Endodermal cell (in vitro differentiated cells): ENCODE measurements around the gene TMEM254. TPM values are rescaled to one million over a fixed set of nuclear protein-coding genes. Genes with fewer than 3 reads are reported as not detected.
"Not testable (repeated sequence)": the region's sequence is repeated elsewhere in the genome, so short reads cannot be mapped to it uniquely, and the experiment has no call there.

Experiments used
- DNase-seq: peaks from one replicate; pipeline ENCODE4 v3.0.0-alpha.2; 2017
- H3K27ac ChIP-seq: 2 replicates; pipeline ENCODE4 v1.5.1; 2013; ENCODE audit warnings: mild to moderate bottlenecking, low read depth, low read length, moderate library complexity
- H3K27me3 ChIP-seq: 2 replicates; pipeline ENCODE4 v1.6.1; 2013; ENCODE audit warnings: mild to moderate bottlenecking, low read length, moderate library complexity; ENCODE audit not compliant: insufficient read depth, control insufficient read depth, poor library complexity, severe bottlenecking
- H3K36me3 ChIP-seq: 2 replicates; pipeline ENCODE4 v1.7.0; 2013; ENCODE audit warnings: mild to moderate bottlenecking, low read length, moderate library complexity; ENCODE audit not compliant: control insufficient read depth, insufficient read depth
- H3K4me1 ChIP-seq: one replicate; pipeline ENCODE4 v1.7.0; 2013; ENCODE audit warnings: low read length; ENCODE audit not compliant: control insufficient read depth, insufficient read depth
- H3K4me3 ChIP-seq: 2 replicates; pipeline ENCODE4 v1.5.1; 2013; ENCODE audit warnings: mild to moderate bottlenecking, low read length, moderate library complexity
- H3K9ac ChIP-seq: 2 replicates; pipeline ENCODE4 v1.6.1; 2013; ENCODE audit warnings: mild to moderate bottlenecking, low read length, moderate library complexity; ENCODE audit not compliant: poor library complexity, severe bottlenecking; ENCODE audit errors: extremely low read depth
- H3K9me3 ChIP-seq: 2 replicates; pipeline ENCODE4 v1.6.1; 2013; ENCODE audit warnings: mild to moderate bottlenecking, low read length, moderate library complexity; ENCODE audit not compliant: control insufficient read depth
- H3K27ac Mint-ChIP-seq: 2 replicates; pipeline ENCODE4 v1.8.0; 2020; ENCODE audit warnings: mixed read lengths
- H3K27me3 Mint-ChIP-seq: 2 replicates; pipeline ENCODE4 v1.8.0; 2021; ENCODE audit warnings: mild to moderate bottlenecking, mixed read lengths; ENCODE audit not compliant: insufficient read depth
- H3K36me3 Mint-ChIP-seq: 2 replicates; pipeline ENCODE4 v1.8.0; 2020; ENCODE audit warnings: low read depth, mixed read lengths
- H3K4me1 Mint-ChIP-seq: 2 replicates; pipeline ENCODE4 v1.8.0; 2020; ENCODE audit warnings: mixed read lengths
- H3K4me3 Mint-ChIP-seq: 2 replicates; pipeline ENCODE4 v1.8.0; 2020; ENCODE audit warnings: mild to moderate bottlenecking, moderate library complexity, mixed read lengths
- H3K9me3 Mint-ChIP-seq: 2 replicates; pipeline ENCODE4 v1.8.0; 2020; ENCODE audit warnings: mild to moderate bottlenecking, mixed read lengths
- WGBS, 2 experiments: methylation state at CpG; one replicate each; pipeline versions ENCODE4 v1.1.5 to v1.1.7; 2013; ENCODE audit warnings: missing lambda C conversion rate in 2 of 2, mixed read lengths in 1 of 2; ENCODE audit not compliant: insufficient coverage in 1 of 2, insufficient read length in 1 of 2; 5-methylcytosine and 5-hydroxymethylcytosine counted together
- total RNA-seq, 2 donors: library from RNA; stranded (reverse); fragmentation: NEBNext Ultra II Directional in 1 of 2; extraction: Animal tissue kit (Norgen Biotek cat#: 25700) in 1 of 2; gene quantifications; 2 replicates in 1 of 2; 3 replicates in 1 of 2; pipeline ENCODE4 v1.2.1, GENCODE V29; 2021
- TF ChIP-seq, protein P1 (sequence below): fragments of 200-600 bp; sonication (generic); conservative IDR thresholded peaks from 2 replicates; pipeline ENCODE4 v1.5.0; 2021; ENCODE audit warnings: antibody characterized with exemption, mild to moderate bottlenecking

Gene TMEM254
- total RNA-seq, 2 donors from 2014 or later = 31.5 to 31.9 TPM

GRCh38 chr10:80041162-80041561 lies 37.3 kb upstream of the TMEM254 start:
- Mint-ChIP-seq H3K36me3 (no peaks in the 10 kb centered on the region), H3K4me1 (peaks cover 3% of the 10 kb centered on the region), H3K9me3 (no peaks in the 10 kb centered on the region), H3K27me3 (no peaks in the 10 kb centered on the region), H3K27ac (no peak overlapping the region), H3K4me3 (no peak overlapping the region)
- no peaks in the 10 kb centered on the region for H3K4me1 ChIP-seq
- peak; percentile 2 for DNase-seq
- H3K27ac ChIP-seq = no peak overlapping the region
- TF ChIP-seq, protein P1, sequence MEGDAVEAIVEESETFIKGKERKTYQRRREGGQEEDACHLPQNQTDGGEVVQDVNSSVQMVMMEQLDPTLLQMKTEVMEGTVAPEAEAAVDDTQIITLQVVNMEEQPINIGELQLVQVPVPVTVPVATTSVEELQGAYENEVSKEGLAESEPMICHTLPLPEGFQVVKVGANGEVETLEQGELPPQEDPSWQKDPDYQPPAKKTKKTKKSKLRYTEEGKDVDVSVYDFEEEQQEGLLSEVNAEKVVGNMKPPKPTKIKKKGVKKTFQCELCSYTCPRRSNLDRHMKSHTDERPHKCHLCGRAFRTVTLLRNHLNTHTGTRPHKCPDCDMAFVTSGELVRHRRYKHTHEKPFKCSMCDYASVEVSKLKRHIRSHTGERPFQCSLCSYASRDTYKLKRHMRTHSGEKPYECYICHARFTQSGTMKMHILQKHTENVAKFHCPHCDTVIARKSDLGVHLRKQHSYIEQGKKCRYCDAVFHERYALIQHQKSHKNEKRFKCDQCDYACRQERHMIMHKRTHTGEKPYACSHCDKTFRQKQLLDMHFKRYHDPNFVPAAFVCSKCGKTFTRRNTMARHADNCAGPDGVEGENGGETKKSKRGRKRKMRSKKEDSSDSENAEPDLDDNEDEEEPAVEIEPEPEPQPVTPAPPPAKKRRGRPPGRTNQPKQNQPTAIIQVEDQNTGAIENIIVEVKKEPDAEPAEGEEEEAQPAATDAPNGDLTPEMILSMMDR = no peak
- H3K27me3 ChIP-seq = no peaks in the 10 kb centered on the region
- no peaks in the 10 kb centered on the region for H3K36me3 ChIP-seq
- no peaks in the 10 kb centered on the region for H3K9me3 ChIP-seq
- 90 to 93% methylated on average over 2 to 5 of the region's 6 CpGs for WGBS, 2 experiments
- H3K9ac ChIP-seq = no peak overlapping the region
- H3K4me3 ChIP-seq = no peak overlapping the region

DNA sequence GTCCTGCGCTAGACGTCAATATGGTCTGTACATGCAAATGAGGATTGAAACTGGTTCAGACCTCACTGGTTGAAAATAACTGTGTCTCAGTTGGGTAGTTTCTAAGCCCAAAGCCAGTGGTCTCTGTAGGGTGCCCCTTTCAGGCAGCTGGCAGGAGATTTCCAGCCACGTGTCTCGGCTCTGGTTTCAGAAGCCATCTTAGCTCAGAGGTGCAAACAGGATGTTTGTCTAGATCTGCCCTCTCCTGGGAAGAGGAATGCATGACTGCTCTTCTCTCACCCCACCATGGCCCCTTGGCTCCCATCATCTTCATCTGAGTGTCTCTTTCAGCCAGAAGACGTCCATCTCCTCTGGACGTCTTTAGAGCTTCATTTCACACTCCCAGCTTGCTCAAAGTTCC lies 33.5 kb upstream of the TMEM254 start:
- H3K27ac Mint-ChIP-seq, H3K36me3 Mint-ChIP-seq, H3K4me3 ChIP-seq, H3K9me3 ChIP-seq, H3K9me3 Mint-ChIP-seq, H3K4me3 Mint-ChIP-seq, H3K9ac ChIP-seq, H3K36me3 ChIP-seq, H3K27me3 ChIP-seq, H3K27me3 Mint-ChIP-seq, H3K4me1 Mint-ChIP-seq, H3K27ac ChIP-seq, H3K4me1 ChIP-seq: not testable (repeated sequence)
- DNase-seq = peak; percentile 63
- TF ChIP-seq, protein P1 = peak; percentile 36
- WGBS, 2 experiments = 82 to 84% methylated on average over 4 to 6 of the region's 6 CpGs

- H3K4me1 Mint-ChIP-seq = peaks cover 3% of the 10 kb centered on the region
- H3K4me1 ChIP-seq = no peaks in the 10 kb centered on the region
- no peaks in the 10 kb centered on the region for H3K27me3 ChIP-seq
- no peaks in the 10 kb centered on the region for H3K9me3 ChIP-seq
- no peak overlapping the region for H3K27ac ChIP-seq
- H3K27ac Mint-ChIP-seq = no peak overlapping the region
- DNase-seq = peak; percentile 95
- no peak overlapping the region for H3K4me3 ChIP-seq
- no peaks in the 10 kb centered on the region for H3K9me3 Mint-ChIP-seq
- H3K4me3 Mint-ChIP-seq = no peak overlapping the region
- no peaks in the 10 kb centered on the region for H3K36me3 Mint-ChIP-seq
- H3K9ac ChIP-seq = no peak overlapping the region
- no peaks in the 10 kb centered on the region for H3K27me3 Mint-ChIP-seq
- 36 to 39% methylated on average over 8 to 9 of the region's 10 CpGs for WGBS, 2 experiments
- TF ChIP-seq, protein P1 = peak; percentile 98
- H3K36me3 ChIP-seq = no peaks in the 10 kb centered on the region
Observed at GRCh38 chr10:80046629-80047441, 31.6 kb upstream of the TMEM254 start.
